Measurements from ENCODE around the gene CCDC18. TPM values are rescaled to one million over a fixed set of nuclear protein-coding genes. Genes with fewer than 3 reads are reported as not detected.

CCDC18 gene
- total RNA-seq, 1 experiment from 2014 or later = 22.2 TPM

- Mint-ChIP-seq H3K9me3 (ENCODE audit: unreplicated experiment) (no peaks in the 10 kb centered on the region), H3K27ac (ENCODE audit: low read depth, unreplicated experiment) (no peak overlapping the region), H3K4me1 (ENCODE audit: insufficient read depth, unreplicated experiment) (peaks cover 4% of the 10 kb centered on the region), H3K27me3 (ENCODE audit: insufficient read depth, unreplicated experiment) (no peaks in the 10 kb centered on the region), H3K4me3 (ENCODE audit: unreplicated experiment) (no peak overlapping the region), H3K36me3 (ENCODE audit: insufficient read depth, unreplicated experiment) (peaks cover 31% of the 10 kb centered on the region)
- POLR2A ChIA-PET = interaction anchor here (1.3 kb wide), 1 partner anchor 10 kb away, joined by 3 read pairs; no protein-coding TSS in a partner anchor
- CTCF ChIA-PET = no interaction called here
- intact Hi-C loops (cut with micrococcal nuclease) = no loop called here
- no TSS peak for BruUV-seq (replicated peaks)
- DNase-seq (ENCODE audit: unreplicated experiment) = no peak
- TF ChIP-seq, protein P1, sequence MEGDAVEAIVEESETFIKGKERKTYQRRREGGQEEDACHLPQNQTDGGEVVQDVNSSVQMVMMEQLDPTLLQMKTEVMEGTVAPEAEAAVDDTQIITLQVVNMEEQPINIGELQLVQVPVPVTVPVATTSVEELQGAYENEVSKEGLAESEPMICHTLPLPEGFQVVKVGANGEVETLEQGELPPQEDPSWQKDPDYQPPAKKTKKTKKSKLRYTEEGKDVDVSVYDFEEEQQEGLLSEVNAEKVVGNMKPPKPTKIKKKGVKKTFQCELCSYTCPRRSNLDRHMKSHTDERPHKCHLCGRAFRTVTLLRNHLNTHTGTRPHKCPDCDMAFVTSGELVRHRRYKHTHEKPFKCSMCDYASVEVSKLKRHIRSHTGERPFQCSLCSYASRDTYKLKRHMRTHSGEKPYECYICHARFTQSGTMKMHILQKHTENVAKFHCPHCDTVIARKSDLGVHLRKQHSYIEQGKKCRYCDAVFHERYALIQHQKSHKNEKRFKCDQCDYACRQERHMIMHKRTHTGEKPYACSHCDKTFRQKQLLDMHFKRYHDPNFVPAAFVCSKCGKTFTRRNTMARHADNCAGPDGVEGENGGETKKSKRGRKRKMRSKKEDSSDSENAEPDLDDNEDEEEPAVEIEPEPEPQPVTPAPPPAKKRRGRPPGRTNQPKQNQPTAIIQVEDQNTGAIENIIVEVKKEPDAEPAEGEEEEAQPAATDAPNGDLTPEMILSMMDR (IDR thresholded peaks at IDR 0.05; ENCODE audit: unreplicated experiment) = no peak
These were observed 42.8 kb upstream of the CCDC18 start for GRCh38 chr1:93137604-93138292.

- peaks cover 21% of the 10 kb centered on the region for H3K36me3 Mint-ChIP-seq (ENCODE audit: insufficient read depth, unreplicated experiment)
- H3K27me3 Mint-ChIP-seq (ENCODE audit: insufficient read depth, unreplicated experiment) = no peaks in the 10 kb centered on the region
- ChIA-PET POLR2A (interaction anchor here (0.7 to 2.0 kb wide), 3 partner anchors 10 to 61 kb away, joined by 3 to 6 read pairs (median 4); partner anchors contain the start of gene MTF2), CTCF (interaction anchor here (0.6 to 0.8 kb wide), 2 partner anchors 30 to 769 kb away, joined by 3 to 4 read pairs; partner anchors contain the start of gene GCLM)
- BruUV-seq (replicated peaks) = no TSS peak
- no peak overlapping the region for H3K4me3 Mint-ChIP-seq (ENCODE audit: unreplicated experiment)
- H3K27ac Mint-ChIP-seq (ENCODE audit: low read depth, unreplicated experiment) = no peak overlapping the region
- H3K4me1 Mint-ChIP-seq (ENCODE audit: insufficient read depth, unreplicated experiment) = peaks cover 10% of the 10 kb centered on the region
- DNase-seq (ENCODE audit: unreplicated experiment) = peak; percentile 9
- H3K9me3 Mint-ChIP-seq (ENCODE audit: unreplicated experiment) = no peaks in the 10 kb centered on the region
- TF ChIP-seq, protein P1 (IDR thresholded peaks at IDR 0.05; ENCODE audit: unreplicated experiment) = no peak
- intact Hi-C loops (cut with micrococcal nuclease) = no loop called here
These were observed 40.4 kb upstream of the CCDC18 start for GRCh38 chr1:93140106-93140505.

- H3K4me3 Mint-ChIP-seq (ENCODE audit: unreplicated experiment) = no peak overlapping the region
- peaks cover 11% of the 10 kb centered on the region for H3K36me3 Mint-ChIP-seq (ENCODE audit: insufficient read depth, unreplicated experiment)
- H3K4me1 Mint-ChIP-seq (ENCODE audit: insufficient read depth, unreplicated experiment) = peaks cover 10% of the 10 kb centered on the region
- H3K27ac Mint-ChIP-seq (ENCODE audit: low read depth, unreplicated experiment) = no peak overlapping the region
- intact Hi-C loops (cut with micrococcal nuclease) = no loop called here
- CTCF ChIA-PET = no interaction called here
- no peaks in the 10 kb centered on the region for H3K9me3 Mint-ChIP-seq (ENCODE audit: unreplicated experiment)
- no TSS peak for BruUV-seq (replicated peaks)
- TF ChIP-seq, protein P1 (IDR thresholded peaks at IDR 0.05; ENCODE audit: unreplicated experiment) = no peak
- H3K27me3 Mint-ChIP-seq (ENCODE audit: insufficient read depth, unreplicated experiment) = no peaks in the 10 kb centered on the region
- no peak for DNase-seq (ENCODE audit: unreplicated experiment)
- POLR2A ChIA-PET = interaction anchor here (1.1 to 1.3 kb wide), 2 partner anchors 9 to 12 kb away, joined by 4 to 5 read pairs; no protein-coding TSS in a partner anchor
These were observed 38.4 kb upstream of the CCDC18 start for GRCh38 chr1:93142161-93142560.

DNA sequence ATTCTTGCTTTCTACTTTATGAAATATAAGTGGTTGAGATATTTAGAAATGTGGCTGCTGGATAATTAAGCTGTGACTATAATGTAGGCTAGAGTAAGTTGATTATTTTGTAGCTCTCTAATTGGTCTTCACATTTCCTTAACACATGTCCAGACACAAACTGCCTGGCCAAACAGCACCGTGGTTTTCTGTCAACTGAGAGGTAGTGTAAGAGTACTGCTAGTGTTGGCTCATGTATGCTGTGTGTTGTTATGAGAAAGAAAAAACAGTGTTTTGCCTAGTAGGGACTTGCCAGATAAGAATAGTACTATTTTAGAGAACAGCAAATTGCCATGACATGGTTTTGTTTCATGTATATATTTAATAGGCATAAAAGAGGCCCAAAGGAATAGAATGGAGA lies 37.4 kb upstream of the CCDC18 start:
- CTCF ChIA-PET = interaction anchor here (0.6 kb wide), 1 partner anchor 15 kb away, joined by 3 read pairs; no protein-coding TSS in a partner anchor
- TF ChIP-seq, protein P1 (IDR thresholded peaks at IDR 0.05; ENCODE audit: unreplicated experiment) = no peak
- Mint-ChIP-seq H3K4me3 (ENCODE audit: unreplicated experiment) (no peak overlapping the region), H3K27me3 (ENCODE audit: insufficient read depth, unreplicated experiment) (no peaks in the 10 kb centered on the region), H3K36me3 (ENCODE audit: insufficient read depth, unreplicated experiment) (peaks cover 15% of the 10 kb centered on the region), H3K27ac (ENCODE audit: low read depth, unreplicated experiment) (no peak overlapping the region), H3K9me3 (ENCODE audit: unreplicated experiment) (no peaks in the 10 kb centered on the region), H3K4me1 (ENCODE audit: insufficient read depth, unreplicated experiment) (peaks cover 10% of the 10 kb centered on the region)
- POLR2A ChIA-PET = interaction anchor here (1.0 to 1.7 kb wide), 4 partner anchors 10 to 64 kb away, joined by 3 to 6 read pairs (median 5); partner anchors contain the start of gene MTF2
- intact Hi-C loops (cut with micrococcal nuclease) = no loop called here
- no peak for DNase-seq (ENCODE audit: unreplicated experiment)
- no TSS peak for BruUV-seq (replicated peaks)

Measured in MCF 10A (cell line).